Fibroblast of lung (primary cell): ENCODE measurements around the gene CASP7. TPM values are rescaled to one million over a fixed set of nuclear protein-coding genes. Genes with fewer than 3 reads are reported as not detected.
"Not testable (repeated sequence)": the region's sequence is repeated elsewhere in the genome, so short reads cannot be mapped to it uniquely, and the experiment has no call there.

Experiments used
- DNase-seq, 2 donors: peaks; one replicate each; pipeline versions ENCODE4 v3.0.0 to v3.0.0-alpha.2; 2010; ENCODE audit warnings: low read depth in 2 of 2
- H2AFZ ChIP-seq: 2 replicates; pipeline ENCODE4 v1.5.1; 2012; ENCODE audit warnings: low read length, control low read depth, inconsistent platforms
- H3K27ac ChIP-seq: 2 replicates; pipeline ENCODE4 v1.5.1; 2011; ENCODE audit warnings: low read length, control low read depth; ENCODE audit not compliant: insufficient read depth
- H3K27me3 ChIP-seq: 2 replicates; pipeline ENCODE4 v1.5.1; 2011; ENCODE audit warnings: mild to moderate bottlenecking, low read length; ENCODE audit not compliant: control insufficient read depth, insufficient read depth
- H3K36me3 ChIP-seq: 2 replicates; pipeline ENCODE4 v1.5.1; 2011; ENCODE audit warnings: low read length; ENCODE audit not compliant: control insufficient read depth, insufficient read depth
- H3K4me1 ChIP-seq: 2 replicates; pipeline ENCODE4 v1.5.1; 2011; ENCODE audit warnings: low read length; ENCODE audit not compliant: control insufficient read depth, insufficient read depth; ENCODE audit errors: extremely low read depth
- H3K4me2 ChIP-seq: 2 replicates; pipeline ENCODE4 v1.5.1; 2011; ENCODE audit warnings: low read length, control low read depth; ENCODE audit not compliant: insufficient read depth; ENCODE audit errors: extremely low read depth
- H3K4me3 ChIP-seq, 4 experiments: fragments of 200-600 bp in 1 of 4; sonication (generic) in 1 of 4; replicated peaks in 1 of 4; 2 replicates each; pipeline ENCODE4 v1.5.1; 2011 to 2016; ENCODE audit warnings: low read length in 4 of 4, low read depth in 3 of 4, mild to moderate bottlenecking in 3 of 4, control low read depth in 2 of 4, inconsistent platforms in 1 of 4, mixed read lengths in 1 of 4; ENCODE audit not compliant: insufficient read depth in 1 of 4; ENCODE audit errors: control extremely low read depth in 1 of 4
- H3K79me2 ChIP-seq: 2 replicates; pipeline ENCODE4 v1.5.1; 2012; ENCODE audit warnings: mild to moderate bottlenecking, low read length, inconsistent platforms; ENCODE audit not compliant: control insufficient read depth, insufficient read depth
- H3K9ac ChIP-seq: 2 replicates; pipeline ENCODE4 v1.5.1; 2011; ENCODE audit warnings: mild to moderate bottlenecking, low read length, control low read depth; ENCODE audit not compliant: insufficient read depth
- H3K9me3 ChIP-seq: 2 replicates; pipeline ENCODE4 v1.5.1; 2012; ENCODE audit warnings: low read depth, low read length; ENCODE audit not compliant: control insufficient read depth, insufficient read depth
- H4K20me1 ChIP-seq: 2 replicates; pipeline ENCODE4 v1.5.1; 2011; ENCODE audit warnings: low read length; ENCODE audit not compliant: control insufficient read depth, insufficient read depth; ENCODE audit errors: extremely low read depth
- CTCF ChIP-seq, 2 donors: IDR thresholded peaks in 1 of 2; conservative IDR thresholded peaks in 1 of 2; 1 replicate in 1 of 2; 2 replicates in 1 of 2; pipeline ENCODE4 v1.5.1; 2011 to 2012; ENCODE audit warnings: low read length in 2 of 2, control low read depth in 1 of 2, inconsistent platforms in 1 of 2, low read depth in 1 of 2, mild to moderate bottlenecking in 1 of 2
- EZH2 ChIP-seq: IDR thresholded peaks from 2 replicates; pipeline ENCODE4 v1.5.1; 2012; ENCODE audit warnings: low read length, control low read depth, mild to moderate bottlenecking; ENCODE audit errors: missing control alignments
- polyA plus RNA-seq, 2 donors: library from polyadenylated mRNA; depleted of rRNA in 1 of 2; stranded (reverse) in 1 of 2; unstranded in 1 of 2; fragments of >200 nt; gene quantifications; 2 replicates each; pipeline ENCODE4 v1.2.1, GENCODE V29; 2011 to 2012; ENCODE audit warnings: missing spikeins in 1 of 2
- total RNA-seq: library from RNA; depleted of rRNA; stranded (reverse); fragments of >200 nt; gene quantifications from 2 replicates; pipeline ENCODE4 v1.2.1, GENCODE V29; 2014

CASP7 gene
- total and polyA plus RNA-seq, 2 donors (not counting 1 experiment from before 2014, with no cell fraction given): 27.0 to 28.9 TPM

- Histone ChIP-seq H3K36me3 (no peaks in the 10 kb centered on the region), H3K9ac (no peak overlapping the region), H3K4me1 (no peaks in the 10 kb centered on the region), H2AFZ (no peak overlapping the region), H3K27me3 (no peaks in the 10 kb centered on the region), H4K20me1 (no peaks in the 10 kb centered on the region), H3K9me3 (no peaks in the 10 kb centered on the region), H3K4me3 (no peak overlapping the region), H3K27ac (no peak overlapping the region), H3K4me2 (no peak overlapping the region), H3K79me2 (no peaks in the 10 kb centered on the region)
- DNase-seq: no peak
- no peak for TF ChIP-seq CTCF (conservative IDR thresholded peaks at IDR 0.05 in 1 of 2, IDR thresholded peaks at IDR 0.05 in 1 of 2; ENCODE audit: low read depth in 1 of 2, low read length in 2 of 2)
- no peak for TF ChIP-seq EZH2
These were observed 27.8 kb upstream of the CASP7 start for GRCh38 chr10:113651898-113652297.

- H2AFZ ChIP-seq, H3K4me1 ChIP-seq, DNase-seq, H3K9ac ChIP-seq, H4K20me1 ChIP-seq, H3K9me3 ChIP-seq, H3K79me2 ChIP-seq, H3K4me3 ChIP-seq, H3K27ac ChIP-seq, H3K4me2 ChIP-seq, H3K27me3 ChIP-seq, H3K36me3 ChIP-seq: not testable (repeated sequence)
These were observed 27.3 kb upstream of the CASP7 start for GRCh38 chr10:113652456-113652855.

- H3K4me2 ChIP-seq: no peak overlapping the region
- TF ChIP-seq CTCF (conservative IDR thresholded peaks at IDR 0.05 in 1 of 2, IDR thresholded peaks at IDR 0.05 in 1 of 2; ENCODE audit: low read depth in 1 of 2, low read length in 2 of 2) (no peak), EZH2 (no peak)
These were observed 22.8 kb upstream of the CASP7 start for GRCh38 chr10:113656896-113657295.

GRCh38 chr10:113657544-113657943 lies 22.2 kb upstream of the CASP7 start:
- H2AFZ ChIP-seq: no peak overlapping the region
- no peaks in the 10 kb centered on the region for H3K9me3 ChIP-seq
- no peaks in the 10 kb centered on the region for H4K20me1 ChIP-seq
- no peaks in the 10 kb centered on the region for H3K79me2 ChIP-seq
- H3K9ac ChIP-seq: no peak overlapping the region
- no peak for DNase-seq
- TF ChIP-seq EZH2 (no peak), CTCF (conservative IDR thresholded peaks at IDR 0.05 in 1 of 2, IDR thresholded peaks at IDR 0.05 in 1 of 2; ENCODE audit: low read depth in 1 of 2, low read length in 2 of 2) (no peak)
- no peak overlapping the region for H3K27ac ChIP-seq
- no peaks in the 10 kb centered on the region for H3K4me1 ChIP-seq
- H3K4me2 ChIP-seq: no peak overlapping the region
- no peak overlapping the region for H3K4me3 ChIP-seq
- H3K36me3 ChIP-seq: no peaks in the 10 kb centered on the region
- H3K27me3 ChIP-seq: no peaks in the 10 kb centered on the region

More at GRCh38 chr10:113656896-113657295, 22.8 kb upstream of the CASP7 start:
- Histone ChIP-seq H3K9me3 (no peaks in the 10 kb centered on the region), H3K79me2 (no peaks in the 10 kb centered on the region), H2AFZ (no peak overlapping the region), H3K27ac (no peak overlapping the region), H4K20me1 (no peaks in the 10 kb centered on the region), H3K4me3 (no peak overlapping the region), H3K4me1 (no peaks in the 10 kb centered on the region), H3K27me3 (no peaks in the 10 kb centered on the region), H3K9ac (no peak overlapping the region), H3K36me3 (no peaks in the 10 kb centered on the region)
- no peak for DNase-seq
